Left kidney (tissue), 2 donors: ENCODE measurements around the gene CD207. TPM values are rescaled to one million over a fixed set of nuclear protein-coding genes. Genes with fewer than 3 reads are reported as not detected.
"Not testable (repeated sequence)": the region's sequence is repeated elsewhere in the genome, so short reads cannot be mapped to it uniquely, and the experiment has no call there.

Source experiments
- DNase-seq: peaks from one replicate; pipeline ENCODE4 v3.0.0-alpha.2; 2013
- polyA plus RNA-seq: library from polyadenylated mRNA; unstranded; fragments of 120-200 nt; gene quantifications from one replicate; pipeline ENCODE4 v1.2.1, GENCODE V29; 2013; ENCODE audit not compliant: insufficient read length

CD207 gene
- polyA plus RNA-seq, 1 donor: not detected

GRCh38 chr2:70828914-70829824, 6.4 kb downstream of the CD207 start:
- DNase-seq: no peak

GRCh38 chr2:70828115-70828514, 7.5 kb downstream of the CD207 start:
- DNase-seq: no peak

- no peak for DNase-seq
Measured at GRCh38 chr2:70827388-70827787, 8.2 kb downstream of the CD207 start.

GRCh38 chr2:70826696-70827350, 8.8 kb downstream of the CD207 start:
- no peak for DNase-seq

- no peak for DNase-seq
Measured at GRCh38 chr2:70823249-70823648, 12.4 kb downstream of the CD207 start.

- no peak for DNase-seq
Measured at GRCh38 chr2:70822843-70823242, 12.8 kb downstream of the CD207 start.

GRCh38 chr2:70820499-70820898, 15.1 kb downstream of the CD207 start, which contains the start of gene CLEC4F:
TSS of gene CLEC4F (minus strand) at chr2:70820599. CDS start at chr2:70820523, 76 bp downstream.
- no peak for DNase-seq

GRCh38 chr2:70817284-70817954, 18.2 kb downstream of the CD207 start:
- DNase-seq: peak; percentile 0

GRCh38 chr2:70816726-70817125, 18.9 kb downstream of the CD207 start:
- DNase-seq: no peak

GRCh38 chr2:70808983-70809958, 26.3 kb downstream of the CD207 start:
- DNase-seq: no peak

GRCh38 chr2:70807828-70808118, 27.8 kb downstream of the CD207 start:
- DNase-seq: no peak

- DNase-seq: no peak
Measured at GRCh38 chr2:70807102-70807827, 28.4 kb downstream of the CD207 start.

- DNase-seq: no peak
Measured at GRCh38 chr2:70806620-70807019, 29.0 kb downstream of the CD207 start.

- no peak for DNase-seq
Measured at GRCh38 chr2:70806013-70806412, 29.6 kb downstream of the CD207 start.

GRCh38 chr2:70801607-70802263, 33.9 kb downstream of the CD207 start:
- DNase-seq: no peak

- no peak for DNase-seq
Measured at GRCh38 chr2:70799706-70800105, 35.9 kb downstream of the CD207 start.

GRCh38 chr2:70797996-70798395, 37.6 kb downstream of the CD207 start:
- not testable (repeated sequence) for DNase-seq

GRCh38 chr2:70797506-70797905, 38.1 kb downstream of the CD207 start:
- no peak for DNase-seq

- no peak for DNase-seq
Measured at GRCh38 chr2:70796262-70796661, 39.4 kb downstream of the CD207 start.
